PC-9 (cell line): ENCODE results near the gene GNAQ. TPM values are rescaled to one million over a fixed set of nuclear protein-coding genes. Genes with fewer than 3 reads are reported as not detected.

ENCODE experiments used
- BruUV-seq: library from RNA; stranded (reverse); fragments of 400-500 nt; replicated peaks from 2 replicates; lab custom pipeline; 2021; lab: Mats Ljungman, UMichigan
- CTCF ChIA-PET: fragments of 300-600 bp; sonication (Branson Sonifier 250); formaldehyde crosslinking; loops from one replicate; lab custom pipeline; 2022; ENCODE audit warnings: antibody characterized with exemption; lab: Charles Lee
- POLR2A ChIA-PET: fragments of 300-600 bp; sonication (Branson Sonifier 250); formaldehyde crosslinking; loops from one replicate; lab custom pipeline; 2022; ENCODE audit warnings: antibody characterized with exemption; ENCODE audit not compliant: unreplicated experiment; lab: Charles Lee
- DNase-seq, 2 experiments: peaks; one replicate each; pipeline versions ENCODE4 v3.0.0 to v3.0.0-alpha.2; 2015 to 2022; ENCODE audit warnings: mixed read lengths in 1 of 2
- H2AFZ ChIP-seq: fragments of 200-600 bp; sonication (generic); 2 replicates; pipeline ENCODE4 v1.8.1; 2017; ENCODE audit warnings: antibody characterized with exemption
- H3F3A ChIP-seq: fragments of 200-600 bp; sonication (generic); 2 replicates; pipeline ENCODE4 v1.8.1; 2017; ENCODE audit warnings: antibody characterized with exemption, mild to moderate bottlenecking, low read depth; ENCODE audit not compliant: insufficient read depth
- H3K27ac ChIP-seq: fragments of 200-600 bp; sonication (generic); 2 replicates; pipeline ENCODE4 v1.6.1; 2016; ENCODE audit warnings: mixed run types
- H3K27me3 ChIP-seq: fragments of 200-600 bp; sonication (generic); 2 replicates; pipeline ENCODE4 v1.6.1; 2016; ENCODE audit warnings: low read depth, mixed run types; ENCODE audit not compliant: insufficient read depth
- H3K36me3 ChIP-seq: fragments of 200-600 bp; sonication (generic); 2 replicates; pipeline ENCODE4 v1.6.1; 2016; ENCODE audit warnings: low read depth, mixed run types
- H3K4me1 ChIP-seq: fragments of 200-600 bp; sonication (generic); replicated peaks from 2 replicates; pipeline ENCODE4 v1.6.1; 2016; ENCODE audit warnings: mixed run types; ENCODE audit not compliant: insufficient read depth
- H3K4me2 ChIP-seq: fragments of 200-600 bp; sonication (generic); 2 replicates; pipeline ENCODE4 v1.6.1; 2017; ENCODE audit warnings: mixed run types
- H3K4me3 ChIP-seq: fragments of 200-600 bp; sonication (generic); 2 replicates; pipeline ENCODE4 v1.6.1; 2016; ENCODE audit warnings: mixed run types
- H3K79me2 ChIP-seq: fragments of 200-600 bp; sonication (generic); 2 replicates; pipeline ENCODE4 v1.6.1; 2017; ENCODE audit warnings: low read depth, mixed run types
- H3K9me2 ChIP-seq: fragments of 200-600 bp; sonication (generic); 2 replicates; pipeline ENCODE4 v1.8.1; 2017; ENCODE audit warnings: mild to moderate bottlenecking; ENCODE audit not compliant: insufficient read depth
- H3K9me3 ChIP-seq: fragments of 200-600 bp; sonication (generic); 2 replicates; pipeline ENCODE4 v1.8.1; 2016; ENCODE audit warnings: low read depth; ENCODE audit not compliant: insufficient read depth
- H4K20me1 ChIP-seq: fragments of 200-600 bp; sonication (generic); 2 replicates; pipeline ENCODE4 v1.8.1; 2017; ENCODE audit not compliant: insufficient read depth
- EZH2 ChIP-seq: fragments of 200-600 bp; sonication (generic); IDR thresholded peaks from 2 replicates; pipeline ENCODE4 v1.8.0; 2017; ENCODE audit warnings: antibody characterized with exemption, low read depth
- intact Hi-C: fragments of 100-400 bp; cut with micrococcal nuclease; formaldehyde crosslinking; loops from one replicate; pipeline ENCODE4 v1.10.0; 2022; ENCODE audit not compliant: unreplicated experiment
- total RNA-seq: library from RNA; stranded (reverse); gene quantifications from 2 replicates; pipeline ENCODE4 v1.2.3, GENCODE V29; 2021
- TF ChIP-seq, protein P1 (sequence below): fragments of 200-600 bp; sonication (generic); conservative IDR thresholded peaks from 2 replicates; pipeline ENCODE4 v1.6.1; 2017; ENCODE audit warnings: mixed run types, antibody characterized with exemption, mild to moderate bottlenecking, moderate library complexity

GNAQ gene
- total RNA-seq, 1 experiment from 2014 or later: 51.6 TPM

DNA sequence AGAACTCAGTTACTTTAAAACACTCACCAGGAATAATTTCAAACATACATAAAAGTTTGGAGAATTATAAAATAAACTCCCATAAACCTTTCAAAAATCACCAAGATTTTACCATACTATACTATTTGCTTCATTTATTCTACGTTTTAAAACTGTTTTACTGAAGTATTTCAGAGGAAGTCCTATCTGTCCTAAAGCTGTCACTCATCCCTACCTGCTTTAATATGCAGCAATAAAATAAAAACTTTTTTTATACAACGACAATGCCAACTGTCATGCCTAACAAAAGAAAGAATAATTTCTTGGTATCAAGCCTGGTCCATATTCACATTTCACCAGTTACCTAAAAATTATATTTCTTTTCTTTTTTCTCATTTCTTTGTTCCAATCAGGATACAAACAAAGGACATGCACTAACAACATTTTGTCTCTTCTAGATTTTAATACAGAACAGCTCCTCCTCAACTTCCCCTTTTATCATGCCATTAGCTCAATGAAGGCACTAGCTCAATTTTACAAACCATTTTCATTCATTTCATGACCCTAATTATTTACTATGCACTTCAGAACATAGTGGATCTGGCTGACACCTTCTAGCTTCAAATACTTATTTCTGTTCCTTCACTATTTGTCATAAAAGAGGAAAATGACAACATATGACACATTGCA lies 135.2 kb downstream of the GNAQ start:
- H3K79me2 ChIP-seq: peaks cover 8% of the 10 kb centered on the region; the same call in 1 of the 2 replicates
- no peak for DNase-seq
- no peaks in the 10 kb centered on the region for H4K20me1 ChIP-seq
- H3K27ac ChIP-seq: no peak overlapping the region
- no peak overlapping the region for H2AFZ ChIP-seq
- H3F3A ChIP-seq: no peaks in the 10 kb centered on the region; the same call in 1 of the 2 replicates
- BruUV-seq: no TSS peak
- TF ChIP-seq, protein P1, sequence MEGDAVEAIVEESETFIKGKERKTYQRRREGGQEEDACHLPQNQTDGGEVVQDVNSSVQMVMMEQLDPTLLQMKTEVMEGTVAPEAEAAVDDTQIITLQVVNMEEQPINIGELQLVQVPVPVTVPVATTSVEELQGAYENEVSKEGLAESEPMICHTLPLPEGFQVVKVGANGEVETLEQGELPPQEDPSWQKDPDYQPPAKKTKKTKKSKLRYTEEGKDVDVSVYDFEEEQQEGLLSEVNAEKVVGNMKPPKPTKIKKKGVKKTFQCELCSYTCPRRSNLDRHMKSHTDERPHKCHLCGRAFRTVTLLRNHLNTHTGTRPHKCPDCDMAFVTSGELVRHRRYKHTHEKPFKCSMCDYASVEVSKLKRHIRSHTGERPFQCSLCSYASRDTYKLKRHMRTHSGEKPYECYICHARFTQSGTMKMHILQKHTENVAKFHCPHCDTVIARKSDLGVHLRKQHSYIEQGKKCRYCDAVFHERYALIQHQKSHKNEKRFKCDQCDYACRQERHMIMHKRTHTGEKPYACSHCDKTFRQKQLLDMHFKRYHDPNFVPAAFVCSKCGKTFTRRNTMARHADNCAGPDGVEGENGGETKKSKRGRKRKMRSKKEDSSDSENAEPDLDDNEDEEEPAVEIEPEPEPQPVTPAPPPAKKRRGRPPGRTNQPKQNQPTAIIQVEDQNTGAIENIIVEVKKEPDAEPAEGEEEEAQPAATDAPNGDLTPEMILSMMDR: no peak
- no peak for TF ChIP-seq EZH2
- ChIA-PET CTCF (no interaction called here), POLR2A (interaction anchor here (0.6 kb wide), 1 partner anchor 1064 kb away, joined by 6 read pairs; no protein-coding TSS in a partner anchor)
- H3K36me3 ChIP-seq: 0 out of 2 replicates have a peak, but pooled peaks cover 3% of the 10 kb centered on the region
- intact Hi-C loops: no loop called here
- H3K9me3 ChIP-seq: no peaks in the 10 kb centered on the region
- H3K27me3 ChIP-seq: no peaks in the 10 kb centered on the region
- H3K9me2 ChIP-seq: no peaks in the 10 kb centered on the region
- H3K4me1 ChIP-seq: 0 out of 2 replicates have a peak, but pooled peaks cover 11% of the 10 kb centered on the region
- no peak overlapping the region for H3K4me2 ChIP-seq
- no peak overlapping the region for H3K4me3 ChIP-seq

DNA sequence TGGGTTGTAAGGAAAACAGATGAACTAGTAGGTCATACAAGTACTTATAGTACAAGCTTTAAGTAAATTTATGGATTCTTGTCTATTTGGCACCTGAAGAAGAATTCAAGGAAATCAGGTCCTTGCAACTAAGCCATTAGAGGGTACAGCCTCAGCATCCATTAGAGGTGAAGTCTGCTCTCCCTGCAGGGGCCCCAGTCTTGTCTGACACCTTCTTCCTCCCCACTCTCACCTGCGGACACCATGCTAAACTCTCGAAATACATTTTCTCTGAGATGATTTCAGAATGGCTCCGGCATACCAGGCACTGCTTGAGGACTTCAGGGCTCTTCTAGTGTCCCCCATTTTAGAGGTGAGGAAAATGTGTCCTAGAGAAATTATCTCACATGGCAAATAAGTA lies 137.9 kb downstream of the GNAQ start:
- no TSS peak for BruUV-seq
- POLR2A ChIA-PET: no interaction called here
- Histone ChIP-seq H3K4me3 (no peak overlapping the region), H3F3A (no peaks in the 10 kb centered on the region; the same call in 1 of the 2 replicates), H3K9me2 (no peaks in the 10 kb centered on the region), H4K20me1 (no peaks in the 10 kb centered on the region), H3K36me3 (0 out of 2 replicates have a peak, but pooled peaks cover 3% of the 10 kb centered on the region), H3K27ac (no peak overlapping the region), H3K4me2 (no peak overlapping the region), H3K9me3 (no peaks in the 10 kb centered on the region), H2AFZ (no peak overlapping the region), H3K27me3 (no peaks in the 10 kb centered on the region), H3K4me1 (peaks cover 5% of the 10 kb centered on the region; the same call in 1 of the 2 replicates), H3K79me2 (0 out of 2 replicates have a peak, but pooled peaks cover 3% of the 10 kb centered on the region)
- DNase-seq: no peak
- intact Hi-C loops: no loop called here
- CTCF ChIA-PET: no interaction called here
- TF ChIP-seq, protein P1: no peak
- no peak for TF ChIP-seq EZH2

DNA sequence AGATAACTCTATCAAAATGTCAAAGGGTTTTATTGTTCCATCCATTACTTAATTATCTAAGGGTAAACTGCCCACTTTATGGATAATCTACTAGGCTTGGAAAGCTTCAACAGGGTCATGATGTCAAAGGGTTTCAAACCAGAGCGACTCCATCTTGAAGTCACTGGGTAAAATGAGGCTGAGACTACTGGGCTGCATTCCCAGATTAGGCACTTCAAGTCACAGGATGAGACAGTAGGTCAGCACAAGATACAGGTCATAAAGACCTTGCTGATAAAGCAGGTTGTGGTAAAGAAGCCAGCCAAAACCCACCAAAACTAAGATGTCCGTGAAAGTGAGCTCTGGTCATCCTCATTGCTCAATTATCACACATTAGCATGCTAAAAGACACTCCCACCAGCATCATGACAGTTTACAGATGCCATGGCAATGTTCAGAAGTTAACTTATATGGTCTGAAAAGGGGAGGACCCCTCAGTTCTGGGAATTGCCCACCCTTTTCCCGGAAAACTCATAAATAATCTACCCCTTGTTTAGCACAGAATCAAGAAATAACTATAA lies 138.6 kb downstream of the GNAQ start:
- no peak for DNase-seq
- Histone ChIP-seq H4K20me1 (no peaks in the 10 kb centered on the region), H3K4me2 (no peak overlapping the region), H3K36me3 (0 out of 2 replicates have a peak, but pooled peaks cover 3% of the 10 kb centered on the region), H3K9me3 (no peaks in the 10 kb centered on the region), H3K27ac (no peak overlapping the region), H3F3A (no peaks in the 10 kb centered on the region; the same call in 1 of the 2 replicates), H3K27me3 (no peaks in the 10 kb centered on the region), H3K4me1 (peaks cover 10% of the 10 kb centered on the region; the same call in 1 of the 2 replicates), H3K9me2 (no peaks in the 10 kb centered on the region), H3K4me3 (no peak overlapping the region), H3K79me2 (0 out of 2 replicates have a peak, but pooled peaks cover 3% of the 10 kb centered on the region), H2AFZ (no peak overlapping the region)
- intact Hi-C loops: no loop called here
- BruUV-seq: no TSS peak
- CTCF ChIA-PET: no interaction called here
- TF ChIP-seq, protein P1: no peak
- POLR2A ChIA-PET: interaction anchor here (0.6 to 0.9 kb wide), 3 partner anchors 36 to 183 kb away, joined by 4 to 13 read pairs (median 11); no protein-coding TSS in a partner anchor
